GM18519 (cell line): Measurements from ENCODE around the gene ZSWIM6.
"Not testable (repeated sequence)": the region's sequence is repeated elsewhere in the genome, so short reads cannot be mapped to it uniquely, and the experiment has no call there.

Source experiments
- ATAC-seq: cut with Tn5 transposase; IDR thresholded peaks from one replicate; pipeline ENCODE4 v1.9.1; 2021; ENCODE audit warnings: mild to moderate bottlenecking, moderate library complexity; ENCODE audit not compliant: unreplicated experiment, low FRiP score

Gene ZSWIM6

DNA sequence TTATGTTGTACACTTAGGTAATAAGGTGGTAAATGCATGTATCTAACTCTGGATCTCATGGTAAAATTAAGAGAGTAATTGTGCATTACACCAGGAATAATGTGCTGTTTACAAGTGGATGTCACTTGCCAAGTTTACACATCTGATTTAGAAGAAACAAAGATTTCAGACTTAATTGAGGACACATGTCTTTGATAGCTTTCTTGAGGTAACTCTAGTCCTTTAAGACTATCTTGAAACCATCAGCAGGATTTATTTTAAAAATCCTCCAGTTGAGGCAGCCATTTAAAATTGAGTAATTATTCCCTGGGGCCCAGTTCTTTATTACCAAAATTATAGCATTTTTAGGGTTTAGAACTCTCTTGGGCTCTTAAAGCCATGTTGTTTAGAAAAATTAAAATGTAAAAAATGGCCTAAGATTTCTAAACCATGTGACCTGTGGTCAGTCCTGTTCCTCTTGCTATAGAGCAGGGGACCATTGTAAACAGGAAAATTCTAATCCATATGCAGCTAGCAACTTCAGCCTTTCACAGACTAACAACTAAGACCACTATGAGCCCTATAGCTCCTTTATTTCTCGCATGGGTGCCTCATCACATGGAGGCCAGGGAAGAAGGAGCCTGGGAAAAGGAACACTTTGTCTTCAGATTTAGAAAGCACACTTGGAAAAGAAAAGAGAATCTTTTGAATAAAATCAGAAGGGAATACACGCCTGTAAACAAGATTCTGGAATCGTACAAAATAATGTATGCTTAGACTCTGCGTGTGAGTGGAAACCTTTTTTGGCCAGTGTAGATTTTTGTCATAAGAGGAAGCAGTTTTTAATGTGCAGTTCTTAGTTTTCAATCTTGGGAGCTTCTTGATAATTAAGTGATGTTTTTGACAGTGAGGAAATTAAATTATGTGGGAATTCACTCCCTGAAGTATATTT is 71.2 kb downstream of the ZSWIM6 start:
- no peak for ATAC-seq

DNA sequence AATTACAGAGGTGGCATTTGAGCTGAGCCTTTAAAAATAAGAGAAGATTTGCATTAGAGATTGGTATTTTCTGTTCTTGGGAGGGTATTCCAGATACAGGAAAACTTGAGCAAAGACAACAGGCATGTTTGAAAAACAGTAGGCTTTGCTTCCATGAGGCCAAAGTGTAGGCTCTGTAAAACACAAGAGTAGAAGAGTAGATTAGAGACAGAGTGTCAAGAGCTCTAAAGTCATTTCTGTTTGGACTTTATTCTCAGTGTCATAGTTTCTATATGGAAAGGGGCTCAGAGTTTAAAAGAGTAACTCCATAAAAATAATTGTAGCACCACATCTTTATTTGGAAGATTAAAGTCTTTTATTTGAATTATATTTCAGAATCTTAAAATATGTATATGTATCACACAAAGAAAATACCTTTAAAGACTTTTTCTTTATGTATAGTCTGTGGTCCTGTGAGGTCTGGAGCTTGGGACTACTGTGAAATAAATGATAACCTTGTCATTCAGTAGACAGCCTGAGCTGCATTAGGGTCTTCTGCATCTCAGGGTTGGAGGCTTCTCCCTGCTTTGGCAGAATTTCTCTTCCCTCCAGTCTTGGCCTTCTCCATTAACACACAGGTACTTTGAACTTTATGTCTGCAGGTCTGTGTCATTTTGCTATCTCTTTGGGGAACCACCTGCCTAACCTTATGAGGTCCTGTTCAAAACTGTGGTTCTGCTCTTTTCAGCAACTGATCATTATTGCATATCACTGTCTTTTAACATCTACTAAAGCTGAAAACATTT is 73.6 kb downstream of the ZSWIM6 start:
- ATAC-seq = no peak

DNA sequence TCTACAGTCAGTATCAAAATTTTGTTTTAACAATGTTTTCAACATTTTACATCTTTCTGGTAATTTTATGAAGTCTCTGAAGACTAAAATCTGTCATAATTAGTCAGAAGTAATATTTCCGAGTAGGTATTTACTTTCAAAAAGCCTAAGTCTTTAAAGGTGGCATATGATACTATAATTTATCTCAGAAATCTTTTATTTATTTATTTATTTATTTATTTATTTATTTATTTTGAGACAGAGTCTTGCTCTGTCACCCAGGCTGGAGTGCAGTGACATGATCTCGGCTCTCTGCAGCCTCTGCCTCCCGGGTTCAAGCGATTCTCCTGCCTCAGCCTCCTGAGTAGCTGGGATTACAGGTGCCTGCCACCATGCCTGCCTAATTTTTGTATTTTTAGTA is 74.4 kb downstream of the ZSWIM6 start:
- ATAC-seq = not testable (repeated sequence)

DNA sequence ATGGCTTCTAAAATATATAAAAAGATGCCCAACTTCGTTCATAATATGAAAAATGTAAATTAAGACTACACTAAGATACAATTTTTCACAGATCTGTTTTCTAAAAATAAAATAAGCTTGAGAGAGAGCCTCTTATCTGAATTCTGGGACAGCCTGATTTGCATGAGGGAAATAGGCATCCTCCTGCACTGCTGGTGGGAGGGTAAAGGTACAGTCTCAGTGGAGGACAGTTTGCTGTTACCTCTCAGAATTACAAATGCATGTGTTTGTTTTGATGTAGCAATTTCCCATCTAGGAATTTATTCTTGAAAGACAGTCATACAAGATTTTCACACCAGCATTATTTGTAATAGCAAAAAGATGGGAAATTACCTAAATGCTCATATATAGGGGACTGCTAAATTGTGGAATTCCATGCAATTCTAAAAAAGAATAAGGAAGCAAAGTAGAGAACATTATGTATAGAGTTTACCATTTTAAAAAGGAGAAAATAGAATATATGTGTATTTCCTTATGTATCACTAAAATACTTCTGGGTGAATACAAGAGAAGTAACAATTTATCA is 75.7 kb downstream of the ZSWIM6 start:
- no peak for ATAC-seq

DNA sequence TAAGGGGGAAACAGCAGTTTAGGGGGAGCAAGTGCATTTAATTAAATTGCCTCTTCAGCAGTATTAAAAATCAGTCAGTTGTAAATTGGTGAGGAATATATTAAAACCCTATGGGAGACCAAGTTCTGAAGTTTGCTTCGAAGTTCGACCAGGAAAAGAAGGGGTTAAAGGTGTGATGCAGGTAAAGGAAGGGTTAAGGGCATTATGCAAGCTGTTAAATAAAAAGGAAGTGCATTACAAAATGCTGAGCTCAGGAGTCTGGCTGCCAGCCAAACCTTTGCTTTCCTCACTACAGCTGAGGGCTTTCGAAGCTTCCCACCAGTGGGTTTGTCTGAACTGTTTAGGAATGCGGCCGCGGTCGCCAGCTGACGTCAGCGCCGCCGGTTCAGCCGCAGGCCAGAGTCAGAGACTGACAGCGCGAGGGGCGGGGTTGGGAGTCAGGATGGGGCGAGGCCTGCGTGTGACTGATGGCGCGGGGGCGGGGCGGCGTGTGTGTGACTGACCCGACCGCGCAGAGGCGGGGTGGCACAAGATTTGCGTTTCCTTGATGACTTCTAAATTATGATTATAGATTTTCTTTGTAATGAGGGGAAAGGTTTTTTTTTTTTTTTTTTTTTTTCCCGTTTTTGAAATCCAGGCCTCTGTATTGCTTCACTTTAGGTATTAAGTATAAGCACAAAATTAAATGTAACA is 76.6 kb downstream of the ZSWIM6 start:
- peak; percentile 98 for ATAC-seq

DNA sequence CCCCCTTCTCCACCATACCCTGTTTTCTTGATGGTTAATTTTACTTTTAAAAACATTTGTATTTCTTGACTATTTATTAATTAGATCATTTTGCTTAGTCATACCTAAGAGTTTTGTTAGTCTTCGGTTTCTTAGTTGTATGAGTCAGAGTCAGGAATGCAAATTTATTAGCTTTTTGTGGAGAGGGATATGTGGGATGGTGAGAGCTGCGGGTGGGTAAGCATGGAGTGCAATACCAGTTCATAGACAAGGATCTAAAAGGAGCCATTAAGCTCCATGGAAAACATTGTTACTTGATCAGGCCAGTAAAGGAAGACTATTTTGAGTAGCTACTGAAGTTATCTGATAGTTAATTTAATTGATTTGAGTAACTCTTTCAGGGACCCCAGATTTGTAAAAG is 77.5 kb downstream of the ZSWIM6 start:
- ATAC-seq = no peak

DNA sequence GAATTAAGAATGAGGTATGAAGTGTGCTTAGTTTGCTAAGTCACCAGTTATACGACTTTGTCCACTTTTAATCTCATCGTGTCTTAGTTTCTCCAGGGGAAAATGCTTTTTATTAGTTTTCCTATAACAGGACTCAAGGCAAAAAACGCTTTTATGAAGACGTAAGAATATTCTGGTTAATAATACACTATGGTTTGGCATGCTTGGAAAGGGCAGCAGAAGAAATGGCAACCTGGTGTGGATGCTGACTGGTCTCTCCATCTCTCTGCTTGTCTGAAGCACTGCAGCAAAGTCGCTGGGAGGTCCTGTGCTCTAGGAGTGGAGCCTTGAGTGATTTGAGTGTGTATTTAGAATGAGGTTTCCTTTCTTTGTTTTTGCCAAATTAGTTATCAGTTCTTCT is 78.8 kb downstream of the ZSWIM6 start:
- no peak for ATAC-seq

DNA sequence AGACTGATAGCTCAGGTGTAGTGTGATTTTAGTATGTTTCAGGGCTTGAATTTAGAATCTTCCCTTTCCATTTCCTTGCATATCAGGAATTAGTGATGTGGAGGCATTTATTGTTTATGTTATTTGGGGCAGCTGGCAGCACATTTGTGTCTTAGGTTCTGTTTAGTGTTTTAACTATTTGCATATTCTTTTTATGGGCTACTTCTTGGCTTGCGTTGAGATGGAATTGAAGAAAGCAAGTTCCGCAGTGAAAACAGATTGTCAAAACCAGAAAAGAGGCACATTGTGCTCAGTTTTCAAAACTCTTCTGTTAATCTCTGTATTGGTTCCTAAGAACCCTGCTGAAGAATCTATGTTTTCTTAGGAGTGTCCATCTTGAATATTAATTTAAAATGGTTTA is 80.3 kb downstream of the ZSWIM6 start:
- no peak for ATAC-seq

DNA sequence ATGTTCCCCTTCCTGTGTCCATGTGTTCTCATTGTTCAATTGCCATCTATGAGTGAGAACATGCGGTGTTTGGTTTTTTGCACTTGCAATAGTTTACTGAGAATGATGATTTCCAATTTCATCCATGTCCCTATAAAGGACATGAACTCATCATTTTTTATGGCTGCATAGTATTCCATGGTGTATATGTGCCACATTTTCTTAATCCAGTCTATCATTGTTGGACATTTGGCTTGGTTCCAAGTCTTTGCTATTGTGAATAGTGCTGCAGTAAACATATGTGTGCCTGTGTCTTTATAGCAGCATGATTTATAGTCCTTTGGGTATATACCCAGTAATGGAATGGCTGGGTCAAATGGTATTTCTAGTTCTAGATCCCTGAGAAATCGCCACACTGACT is 81.1 kb downstream of the ZSWIM6 start:
- not testable (repeated sequence) for ATAC-seq

DNA sequence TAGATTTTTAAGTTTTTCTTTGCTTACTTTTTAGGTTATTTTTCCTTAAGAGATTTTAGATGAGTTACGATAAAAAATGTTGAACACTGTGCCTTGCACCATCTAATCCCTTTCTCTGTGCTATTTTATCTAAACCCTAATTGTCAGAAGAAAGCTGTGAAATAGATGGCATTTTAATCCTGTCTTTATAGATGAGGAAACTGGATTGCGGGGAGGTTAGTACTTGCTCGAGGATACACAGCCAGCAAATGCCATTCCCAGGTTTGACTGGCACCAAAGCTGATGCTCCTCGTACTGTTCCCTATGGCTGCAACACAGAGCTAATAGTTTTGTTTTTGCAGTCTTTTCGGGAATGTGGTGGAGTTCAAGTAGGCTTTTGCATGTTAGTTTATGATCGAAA is 82.7 kb downstream of the ZSWIM6 start:
- ATAC-seq = no peak

DNA sequence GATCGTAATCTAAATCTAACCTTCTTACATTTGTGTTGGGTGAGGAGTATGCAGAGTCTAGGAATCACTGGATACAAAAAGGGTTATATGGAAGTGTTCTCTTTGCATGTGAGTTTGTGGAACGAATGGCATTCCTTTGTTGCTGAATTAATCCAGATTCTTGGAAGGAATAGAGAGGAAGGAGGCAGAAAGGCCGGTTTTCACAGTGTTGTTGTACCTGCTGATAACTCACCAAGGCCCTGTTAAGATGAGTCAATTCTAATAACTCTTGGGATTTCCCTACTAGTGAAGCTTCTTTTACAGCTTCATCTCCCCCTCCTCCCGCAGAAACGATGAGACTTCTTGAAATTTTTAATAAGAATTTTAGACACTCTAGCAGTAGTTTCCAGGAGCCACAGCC is 84.0 kb downstream of the ZSWIM6 start:
- ATAC-seq = no peak

DNA sequence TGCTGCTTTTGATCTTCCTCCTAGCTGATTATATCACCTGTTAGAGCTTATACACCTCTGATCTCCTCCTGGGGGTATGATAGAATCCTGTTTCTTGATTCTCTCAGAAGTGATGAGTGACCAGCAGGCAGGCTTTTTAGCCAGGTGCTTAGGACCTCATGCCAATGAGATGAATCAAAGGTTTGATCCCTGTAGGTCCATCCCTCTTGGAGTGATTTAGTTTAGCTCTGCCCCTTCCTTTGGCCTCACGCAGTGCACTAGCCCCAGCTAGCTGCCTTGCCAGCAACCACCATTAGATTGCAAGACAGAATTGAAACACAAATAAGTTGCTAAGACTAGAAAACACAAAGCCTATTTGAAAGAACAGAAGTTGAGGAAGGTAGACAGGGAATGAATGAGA is 84.4 kb downstream of the ZSWIM6 start:
- no peak for ATAC-seq

DNA sequence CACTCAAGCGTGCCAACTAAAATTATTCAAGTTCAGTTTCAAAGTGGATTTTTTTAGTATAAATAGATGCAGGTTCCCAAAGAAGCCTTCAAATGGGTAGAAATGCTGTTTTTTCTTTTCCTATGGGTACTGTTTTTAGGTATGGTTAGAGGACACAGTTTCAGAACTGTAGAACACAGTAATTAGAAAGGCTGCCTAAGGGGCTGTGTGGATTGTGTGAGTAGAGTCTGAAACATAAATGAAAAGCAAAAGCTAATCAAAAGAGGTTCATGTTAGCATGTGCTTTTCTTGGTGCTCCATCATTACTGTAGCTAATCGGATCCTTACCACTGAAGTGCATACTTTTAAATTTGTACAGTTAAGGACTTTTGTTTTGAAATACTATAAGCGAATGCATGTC is 85.3 kb downstream of the ZSWIM6 start:
- ATAC-seq = no peak

DNA sequence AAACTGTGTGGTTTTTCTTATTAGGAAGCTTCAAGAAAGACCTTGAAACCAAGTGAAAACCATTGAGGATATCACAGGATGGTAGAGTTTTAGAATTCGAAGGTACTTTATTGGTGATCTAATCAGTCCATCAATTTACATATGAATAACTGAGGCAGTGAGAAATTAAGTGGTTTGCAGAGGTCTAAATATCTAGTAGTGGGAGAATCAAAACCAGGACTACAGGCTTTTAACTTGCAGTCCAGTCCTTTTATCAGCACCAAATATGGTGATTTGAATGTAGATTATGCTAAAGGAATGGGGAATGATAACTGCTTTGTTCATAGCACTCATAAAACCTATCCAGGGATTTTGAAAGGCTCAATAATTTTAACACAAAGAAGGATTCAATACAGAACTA is 85.8 kb downstream of the ZSWIM6 start:
- ATAC-seq = no peak

DNA sequence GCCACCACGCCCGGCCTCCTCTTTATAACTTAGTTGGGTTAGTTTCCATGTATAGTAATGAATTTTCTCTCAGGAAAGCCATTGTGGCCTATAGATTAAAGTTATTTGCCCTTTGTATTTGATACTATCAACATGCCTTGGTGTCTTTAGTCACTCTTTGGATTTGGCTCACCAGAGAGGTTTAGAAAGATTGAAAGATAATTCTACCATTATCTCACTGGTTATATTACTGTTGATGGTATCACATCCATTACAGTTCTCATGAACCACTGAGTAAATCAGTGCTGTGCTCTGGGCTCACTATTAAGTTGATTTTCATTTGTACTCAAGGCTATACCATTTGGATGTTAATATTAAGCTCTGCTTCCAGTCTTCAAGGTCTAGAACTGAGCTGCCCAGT is 87.0 kb downstream of the ZSWIM6 start:
- ATAC-seq = no peak

DNA sequence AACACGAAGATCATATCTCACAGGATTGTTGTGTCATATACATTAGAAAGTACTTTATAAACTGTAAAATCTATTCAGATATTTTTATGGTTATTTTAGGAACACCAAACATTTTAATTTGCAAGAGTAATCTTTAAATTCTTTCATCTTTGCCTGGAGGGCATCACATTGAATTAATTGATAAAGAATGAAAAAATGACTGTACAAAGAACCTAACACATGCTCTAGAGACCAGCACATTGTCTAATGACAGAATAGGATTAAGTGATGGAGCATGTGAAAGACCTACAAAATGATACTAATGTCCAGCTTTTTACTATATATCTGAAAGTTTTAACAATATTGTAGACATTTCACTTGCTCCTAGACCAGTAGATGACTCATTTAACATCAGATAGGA is 88.0 kb downstream of the ZSWIM6 start:
- no peak for ATAC-seq

DNA sequence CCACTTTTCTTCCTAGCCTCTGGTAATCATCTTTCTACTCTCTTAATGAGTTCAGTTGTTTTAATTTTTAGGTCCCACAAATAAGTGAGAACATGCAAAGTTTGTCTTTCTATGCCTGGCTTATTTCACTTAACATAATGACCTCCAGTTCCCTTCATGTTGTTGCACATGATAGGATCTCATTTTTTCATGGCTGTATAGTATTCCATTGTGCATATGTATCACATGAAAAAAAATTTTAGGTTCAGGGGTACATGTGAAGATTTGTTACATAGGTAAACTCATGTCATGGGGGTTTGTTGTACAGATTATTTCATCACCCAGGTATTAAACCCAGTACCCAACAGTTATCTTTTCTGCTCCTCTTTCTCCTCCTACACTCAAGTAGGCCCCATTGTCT is 89.2 kb downstream of the ZSWIM6 start:
- ATAC-seq = not testable (repeated sequence)

DNA sequence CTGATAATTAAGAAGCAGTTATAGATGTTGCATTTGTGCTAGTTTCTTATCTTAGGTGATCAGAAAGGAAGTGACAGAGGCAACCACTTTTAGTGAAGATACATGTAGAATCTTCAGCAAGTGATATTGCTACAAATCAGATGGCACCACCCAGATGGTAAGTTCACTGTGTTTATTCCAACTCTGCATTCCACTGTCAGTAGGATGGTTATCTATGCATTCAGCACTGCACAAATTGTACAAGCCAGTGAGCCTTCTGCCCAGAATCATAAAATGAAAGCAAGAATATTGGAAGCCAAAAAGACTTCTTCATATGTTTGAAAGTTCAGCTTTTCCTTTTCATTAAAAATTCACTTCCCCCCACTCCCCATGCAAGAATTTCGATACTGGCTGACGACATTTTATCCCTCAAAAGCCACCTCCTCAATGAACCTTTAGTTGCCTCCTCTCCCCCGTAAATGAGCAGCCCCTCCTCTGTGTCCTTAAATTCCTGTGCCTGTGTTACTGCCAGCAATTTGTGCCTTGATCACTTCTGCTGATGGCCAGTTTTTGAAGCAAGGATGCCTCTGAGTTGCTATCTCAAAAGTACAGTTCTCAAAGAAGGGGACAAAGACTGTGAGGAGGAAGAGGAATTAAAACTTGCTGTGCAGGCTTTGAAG is 91.6 kb downstream of the ZSWIM6 start:
- ATAC-seq = no peak

DNA sequence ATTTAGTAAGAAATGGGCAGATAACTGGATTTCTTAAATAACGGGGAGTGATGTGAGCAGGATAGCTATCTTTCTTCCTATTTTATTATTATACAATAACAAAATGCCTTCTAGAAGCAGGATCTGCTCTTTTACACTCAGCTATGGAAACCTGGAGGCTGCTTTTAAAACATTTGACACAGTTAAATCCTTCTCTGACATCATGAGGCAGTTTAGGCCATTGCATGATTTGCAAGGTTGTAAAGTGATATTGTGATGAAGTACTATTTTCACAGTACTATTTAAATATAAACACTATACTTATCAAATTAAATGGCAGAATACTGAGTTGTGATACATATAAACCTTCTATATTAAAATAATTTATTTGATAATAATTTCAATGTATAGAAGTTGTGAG is 93.9 kb downstream of the ZSWIM6 start:
- ATAC-seq = no peak

DNA sequence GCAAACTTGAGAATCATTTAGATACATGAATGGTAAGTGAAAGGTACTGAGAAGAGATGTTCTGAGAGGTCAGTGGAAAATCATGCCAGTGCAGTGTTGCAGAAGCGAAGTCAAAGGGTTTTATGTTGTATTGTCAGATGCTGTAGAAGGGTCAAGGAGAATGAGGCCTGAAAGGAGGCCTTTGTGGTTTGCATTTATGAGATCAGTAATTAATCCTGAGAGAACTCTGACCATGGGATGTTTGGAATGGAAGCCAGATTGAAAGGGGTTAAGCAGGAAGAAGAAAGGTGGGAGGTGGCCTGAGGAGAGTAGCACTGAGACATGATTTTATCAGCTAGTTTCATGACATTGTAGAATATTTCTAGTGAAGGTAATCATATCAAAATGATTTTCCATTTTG is 97.8 kb downstream of the ZSWIM6 start:
- no peak for ATAC-seq
